Activated gamma-delta T cell treated with Interleukin-2 at 50 U/mL for 16 hours (primary cell): ENCODE data around the gene TEAD2.
A peak's percentile ranks its signal among the peaks of the same experiment; 100 is the strongest.
"Not testable (repeated sequence)": the region's sequence is repeated elsewhere in the genome, so short reads cannot be mapped to it uniquely, and the experiment has no call there.

Experiments used
- DNase-seq: peaks from one replicate; pipeline ENCODE4 v3.0.0-alpha.2; 2020

Gene TEAD2

DNA sequence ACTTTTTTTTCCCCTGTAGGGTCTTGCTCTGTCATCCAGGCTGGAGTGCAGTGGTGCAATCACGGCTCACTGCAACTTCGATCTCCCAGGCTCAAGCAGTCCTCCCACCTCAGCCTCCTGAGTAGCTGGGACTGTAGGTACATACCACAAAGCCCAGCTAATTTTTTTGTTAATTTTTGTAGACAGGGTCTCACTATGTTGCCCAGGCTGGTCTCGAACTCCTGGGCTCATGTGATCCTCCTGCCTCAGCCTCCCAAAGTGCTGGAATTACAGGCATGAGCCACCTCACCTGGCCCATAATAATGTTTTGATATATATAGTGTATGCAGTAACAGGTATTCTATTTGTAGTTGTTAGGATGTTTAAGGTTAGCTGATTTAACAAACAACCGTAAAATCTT, 31.0 kb downstream of the TEAD2 start:
- DNase-seq = not testable (repeated sequence)

DNA sequence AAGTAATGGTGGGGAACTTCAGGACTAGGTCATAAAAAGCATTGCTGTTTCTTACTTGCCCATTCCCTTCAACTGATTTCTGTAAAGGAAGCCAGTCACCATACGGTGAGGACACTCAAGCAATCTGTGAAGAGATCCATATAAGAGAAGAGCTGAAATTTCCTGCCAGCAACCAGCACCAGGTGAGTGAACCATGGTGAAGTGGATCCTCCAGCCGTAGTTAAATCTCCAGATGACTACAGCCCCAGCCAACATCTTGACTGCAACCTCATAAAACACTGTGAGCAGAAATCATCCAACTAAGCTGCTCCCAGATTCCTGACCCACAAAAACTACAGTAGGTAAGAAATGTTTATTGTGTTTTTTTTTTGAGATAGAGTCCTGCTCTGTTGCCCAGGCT, 33.5 kb downstream of the TEAD2 start:
- no peak for DNase-seq

DNA sequence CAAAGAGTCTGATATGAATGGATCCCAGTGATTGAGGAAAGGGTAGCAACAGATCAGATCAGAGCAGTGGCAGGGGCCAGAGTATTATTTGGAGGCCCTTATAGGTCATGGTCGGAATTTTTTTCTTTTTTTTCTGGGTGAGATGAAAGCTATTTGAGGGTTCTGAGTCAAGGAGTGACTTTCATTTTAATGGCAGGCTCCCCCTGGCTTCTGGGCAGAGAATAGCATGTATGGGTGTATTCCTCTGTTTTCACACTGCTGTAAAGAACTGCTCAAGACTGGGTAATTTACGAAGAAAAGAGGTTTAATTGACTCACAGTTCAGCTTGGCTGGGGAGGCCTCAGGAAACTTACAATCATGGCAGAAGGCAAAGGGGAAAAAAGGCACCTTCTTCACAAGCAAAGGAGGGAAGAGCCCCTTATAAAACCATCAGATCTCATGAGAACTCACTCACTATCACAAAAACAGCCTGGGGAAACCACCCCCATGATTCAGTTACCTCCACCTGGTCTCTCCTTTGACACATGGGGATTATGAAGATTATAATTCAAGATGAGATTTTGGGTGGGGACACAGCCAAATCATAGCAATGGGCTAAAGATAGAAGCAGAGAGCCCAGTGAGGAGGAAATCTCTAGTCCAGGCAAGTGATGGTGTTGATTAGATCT, 34.2 kb downstream of the TEAD2 start:
- DNase-seq = peak; percentile 39

DNA sequence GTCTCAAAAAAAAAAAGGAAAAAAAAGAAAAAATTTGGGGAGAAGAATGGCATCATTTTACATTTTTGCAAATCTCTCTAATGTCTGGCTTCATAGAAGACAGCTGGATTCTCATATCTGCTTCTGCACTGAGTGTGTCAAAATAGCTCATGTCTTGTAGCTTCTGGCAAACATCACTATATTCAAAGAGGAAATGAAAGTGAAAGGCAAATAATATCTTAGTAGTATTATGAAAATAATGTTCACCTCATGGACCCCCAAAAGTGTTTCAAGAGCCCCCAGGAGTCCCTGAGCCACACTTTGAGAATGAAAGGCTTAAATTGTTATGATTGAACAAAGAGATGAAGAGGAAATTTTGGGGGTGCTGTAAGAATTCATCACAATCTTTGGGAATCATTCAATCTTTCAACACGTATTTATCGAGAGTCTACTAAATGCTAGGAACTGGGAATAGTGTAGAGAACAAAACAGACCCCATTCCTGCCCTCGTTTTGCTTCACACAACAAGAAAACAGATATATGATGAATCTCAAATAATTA, 36.0 kb downstream of the TEAD2 start:
- no peak for DNase-seq

DNA sequence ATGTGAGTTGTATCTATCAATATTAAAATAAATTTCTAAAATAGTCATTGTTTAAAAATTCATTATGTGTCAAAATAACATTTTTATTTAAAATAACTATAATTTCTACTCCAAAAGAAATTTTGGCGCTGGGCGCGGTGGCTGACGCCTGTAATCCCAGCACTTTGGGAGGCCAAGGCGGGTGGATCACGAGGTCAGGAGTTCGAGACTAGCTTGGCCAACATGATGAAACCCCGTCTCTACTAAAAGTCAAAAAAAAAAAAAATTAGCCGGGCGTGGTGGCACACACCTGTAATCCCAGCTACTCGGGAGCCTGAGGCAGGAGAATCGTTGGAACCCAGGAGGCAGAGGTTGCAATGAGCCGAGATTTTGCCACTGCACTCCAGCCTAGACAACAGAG, 36.5 kb downstream of the TEAD2 start:
- not testable (repeated sequence) for DNase-seq

DNA sequence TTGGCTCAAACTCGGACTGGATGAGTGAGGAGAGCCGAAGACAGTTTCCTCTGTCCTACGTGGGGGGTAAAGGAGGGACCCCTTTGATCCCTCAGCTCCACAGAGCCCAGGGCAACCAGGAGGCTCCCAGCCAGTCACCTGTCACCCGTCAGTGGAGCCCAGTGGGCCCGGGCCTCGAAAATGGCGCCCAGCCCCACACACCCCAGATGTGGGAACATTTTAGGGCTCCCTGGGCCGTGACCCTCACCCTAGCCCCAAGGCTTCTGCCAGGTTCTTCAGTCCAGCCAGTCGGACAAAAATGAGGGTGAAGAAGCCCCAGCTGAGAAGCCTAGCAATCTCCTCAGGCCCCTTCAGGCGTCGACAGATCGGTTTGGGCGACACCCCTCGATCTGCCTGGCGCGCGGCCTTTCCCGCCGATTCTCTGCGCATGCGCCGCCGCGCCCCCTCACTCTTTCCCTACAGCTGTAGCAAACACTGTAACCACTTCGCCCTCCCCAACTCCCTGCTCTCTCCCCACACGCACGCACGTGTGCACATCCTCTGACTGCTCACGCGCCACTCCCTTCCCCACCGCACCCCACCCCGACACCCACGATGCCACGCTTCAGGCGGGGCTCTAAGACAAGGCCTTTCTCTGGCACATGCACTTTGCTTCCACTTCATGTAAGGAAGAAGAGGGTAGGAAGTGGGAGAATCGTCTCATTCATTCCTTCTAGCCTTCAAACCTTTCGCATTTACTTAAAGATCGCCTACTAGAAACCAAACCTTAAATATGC, 37.2 kb downstream of the TEAD2 start, which contains the start of gene SLC6A16:
TSS of gene SLC6A16 (minus strand) at position 391 of the 776 bp plus-strand sequence. CDS start 13,844 bp downstream, outside the sequence.
- no peak for DNase-seq

DNA sequence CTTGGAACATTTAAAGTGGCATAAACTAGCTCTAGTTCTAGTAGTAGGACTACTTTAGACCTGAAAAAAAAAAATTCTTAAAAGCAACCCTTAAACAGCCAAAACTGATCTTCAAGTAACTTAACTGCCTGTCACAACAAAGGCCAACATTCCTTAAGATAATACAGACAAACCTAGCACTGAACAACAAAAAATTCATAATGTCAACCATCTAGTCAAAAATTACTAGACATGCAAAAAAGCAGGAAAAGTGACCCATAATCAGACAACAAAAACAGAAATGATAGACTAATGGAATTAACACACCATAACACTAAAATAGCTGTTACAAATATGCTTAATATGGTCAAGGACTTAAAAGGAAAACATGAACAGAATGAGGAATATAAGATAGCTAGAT, 43.9 kb downstream of the TEAD2 start:
- DNase-seq = no peak

DNA sequence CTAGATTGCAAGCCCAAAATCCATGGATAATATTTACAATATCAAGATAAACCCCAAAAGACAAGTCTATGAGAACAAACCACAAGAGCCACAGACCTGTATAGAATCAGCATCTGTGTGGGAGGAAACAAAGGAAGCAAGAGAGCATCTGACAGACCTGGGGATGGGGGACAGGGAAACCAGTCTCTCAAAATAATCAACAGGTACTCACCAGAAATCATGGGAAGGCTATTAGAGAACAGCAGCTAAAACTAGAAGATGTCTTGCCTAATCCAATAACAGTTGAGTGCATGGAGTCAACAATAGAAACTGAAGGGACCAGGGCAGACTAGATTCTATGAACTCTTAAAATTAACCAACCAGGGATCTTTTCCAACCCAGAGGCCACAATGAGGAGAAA, 45.9 kb downstream of the TEAD2 start:
- no peak for DNase-seq

DNA sequence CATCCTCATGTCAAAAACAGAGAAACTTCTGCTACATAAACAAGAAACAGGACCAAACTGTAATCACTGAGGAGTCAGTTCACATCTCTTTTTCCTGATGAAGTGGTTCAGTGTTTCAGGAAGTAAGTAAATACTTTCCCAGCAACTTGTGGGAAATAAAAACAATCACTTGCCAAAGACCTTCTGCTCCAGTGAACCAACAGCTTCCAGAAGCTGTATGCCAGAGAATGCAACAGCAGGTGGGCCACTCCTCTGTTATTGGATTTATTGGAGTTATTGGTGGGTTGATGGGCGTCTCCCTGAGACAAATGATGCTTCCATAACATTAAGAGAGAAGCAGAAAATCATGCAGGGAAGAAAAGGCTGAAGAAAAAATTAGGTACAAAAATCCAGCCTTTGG, 47.1 kb downstream of the TEAD2 start:
- no peak for DNase-seq

DNA sequence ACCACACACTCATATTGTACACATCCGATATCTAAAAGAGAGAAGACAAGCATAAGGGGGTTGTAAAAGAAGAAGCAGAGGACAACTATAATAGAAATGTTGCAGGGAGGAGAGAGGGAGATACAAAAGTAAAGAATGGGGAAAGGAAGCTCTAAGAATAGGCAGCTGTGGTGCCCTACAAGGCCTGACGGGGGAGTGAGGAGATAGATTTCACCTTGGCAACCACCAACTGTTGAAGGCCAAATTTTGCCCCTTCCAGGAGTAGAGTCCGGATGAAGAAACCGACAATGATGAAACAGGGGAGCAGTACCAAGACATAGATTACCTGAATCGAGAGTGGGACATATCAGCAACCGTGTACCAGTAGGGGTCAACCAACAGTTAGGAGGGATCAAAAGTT, 53.1 kb downstream of the TEAD2 start:
- DNase-seq = no peak

DNA sequence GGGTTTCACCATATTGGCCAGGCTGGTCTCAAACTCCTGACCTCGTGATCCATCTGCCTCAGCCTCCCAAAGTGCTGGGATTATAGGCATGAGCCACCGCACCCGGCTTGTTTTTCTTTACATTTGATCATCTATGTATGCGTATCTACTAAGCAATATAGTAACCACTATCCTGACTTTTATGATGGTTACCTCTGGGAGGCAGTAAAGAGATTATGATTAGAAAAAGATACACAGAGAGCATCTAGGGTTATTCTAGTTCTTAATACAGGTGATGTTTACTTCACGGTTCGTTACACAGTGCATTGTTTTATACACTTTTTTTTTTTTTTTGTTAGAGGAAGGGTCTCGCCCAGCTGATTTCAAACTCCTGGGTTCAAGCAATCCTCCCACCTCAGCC, 55.5 kb downstream of the TEAD2 start:
- DNase-seq = not testable (repeated sequence)

DNA sequence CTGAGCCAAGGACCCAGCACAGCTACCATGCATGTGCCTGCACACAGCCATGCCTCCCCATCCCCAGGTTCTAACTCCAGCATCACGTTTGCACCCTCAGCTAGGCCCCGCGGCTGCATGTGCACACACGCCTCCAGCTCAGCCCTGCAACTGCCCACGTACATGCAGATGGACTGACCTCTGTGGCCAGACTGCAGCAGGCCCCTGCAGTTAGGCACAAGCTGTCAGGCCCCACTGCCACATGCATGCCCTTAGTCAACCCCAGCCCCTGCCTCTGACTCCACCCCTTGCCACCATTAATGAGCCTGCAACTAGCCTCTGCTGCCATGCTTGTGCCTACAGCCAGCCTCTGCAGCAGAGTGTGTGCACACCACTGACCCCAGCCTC, 60.4 kb downstream of the TEAD2 start:
- no peak for DNase-seq

DNA sequence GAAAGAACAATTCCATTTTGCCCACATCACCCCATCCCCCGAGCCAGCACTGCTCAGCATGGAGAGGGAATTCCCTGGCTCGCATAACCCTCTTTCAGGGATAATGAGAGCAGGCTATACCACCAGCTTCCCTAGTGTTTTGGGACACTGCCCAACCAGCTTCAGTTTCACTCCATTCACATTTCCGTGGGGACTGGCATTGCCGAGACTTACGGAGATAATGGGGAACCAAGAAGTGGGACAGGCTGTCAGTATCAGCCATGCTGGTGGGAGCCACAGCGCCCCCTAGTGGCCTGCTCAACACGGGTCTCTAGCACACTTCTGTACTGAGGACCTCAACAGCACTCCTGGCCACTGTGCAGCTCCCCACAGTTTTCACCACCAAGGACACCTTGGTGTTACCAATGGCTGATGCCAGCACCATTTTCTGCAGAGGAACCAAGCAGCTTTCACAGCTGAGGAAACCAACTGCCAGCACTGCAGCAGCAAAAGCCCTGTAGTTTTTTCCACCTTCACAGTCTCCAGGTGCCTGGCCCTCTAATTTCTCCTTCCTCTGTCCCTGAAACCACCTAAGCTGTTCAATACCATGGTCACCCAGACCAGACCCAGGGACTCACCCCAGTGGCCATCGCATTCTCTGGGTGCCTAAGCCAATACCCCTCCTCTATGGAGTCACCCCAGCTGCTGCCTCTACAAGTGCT, 60.9 kb downstream of the TEAD2 start:
- peak; percentile 79 for DNase-seq

DNA sequence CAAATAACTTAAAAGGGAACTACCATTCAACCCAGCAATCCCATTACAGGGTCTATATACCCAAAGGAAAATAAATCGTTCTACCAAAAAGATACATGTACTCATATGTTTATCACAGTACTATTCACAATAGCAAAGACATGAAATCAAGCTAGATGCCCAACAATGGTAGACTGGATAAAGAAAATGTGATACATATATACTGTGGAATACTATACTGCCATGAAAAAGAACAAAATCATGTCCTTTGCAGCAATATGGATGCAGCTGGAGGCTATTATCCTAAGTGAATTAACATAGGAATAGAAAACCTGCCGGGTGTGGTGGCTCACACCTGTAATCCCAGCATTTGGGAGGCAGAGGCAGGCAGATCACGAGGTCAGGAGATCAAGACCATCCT, 63.6 kb downstream of the TEAD2 start:
- not testable (repeated sequence) for DNase-seq

DNA sequence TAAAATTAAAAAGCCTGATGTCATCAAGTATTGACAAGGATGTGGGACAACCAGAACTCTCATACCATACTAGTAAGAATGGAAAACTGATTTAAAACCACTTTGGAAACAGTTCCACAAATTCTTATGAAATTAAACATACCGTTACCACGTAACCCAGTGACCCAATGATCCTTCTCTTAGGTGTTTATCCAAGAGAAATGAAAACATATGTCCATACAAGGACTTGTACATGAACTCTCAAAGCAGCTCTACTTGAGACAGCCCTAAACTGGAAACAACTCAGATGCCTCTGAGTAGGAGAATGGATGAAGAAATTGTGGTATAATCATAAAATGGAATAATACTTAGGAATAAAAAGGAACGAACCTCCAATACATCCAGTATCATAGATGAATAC, 64.8 kb downstream of the TEAD2 start:
- no peak for DNase-seq

DNA sequence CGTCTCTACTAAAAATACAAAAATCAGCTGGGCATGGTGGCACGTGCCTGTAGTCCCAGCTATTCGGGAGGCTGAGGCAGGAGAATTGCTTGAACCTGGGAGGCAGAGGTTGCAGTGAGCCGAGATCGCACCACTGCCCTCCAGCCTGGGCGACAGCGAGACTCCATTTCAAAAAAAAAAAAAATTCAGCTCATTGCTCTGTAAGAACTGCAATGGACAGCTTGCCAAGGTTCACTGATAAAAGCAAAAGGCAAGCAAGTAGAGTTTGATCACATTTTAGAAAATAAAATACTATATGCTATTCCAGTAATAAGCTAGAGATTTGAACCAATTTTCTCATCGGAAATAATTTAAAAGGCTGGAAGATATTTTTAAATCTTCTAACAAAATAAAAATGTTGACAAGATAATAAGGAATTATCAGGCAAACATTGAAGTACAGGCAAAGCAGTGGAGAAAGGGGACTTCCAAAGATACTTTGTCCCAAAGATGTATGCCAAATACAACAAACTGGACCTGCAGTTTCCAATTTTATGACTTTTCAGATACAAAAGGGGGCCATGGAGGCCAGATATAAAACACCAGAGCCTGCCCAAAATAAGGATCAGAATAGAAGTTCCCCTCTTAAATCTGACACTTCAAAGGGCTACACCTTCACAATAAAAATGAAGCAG, 66.9 kb downstream of the TEAD2 start:
- DNase-seq = no peak

DNA sequence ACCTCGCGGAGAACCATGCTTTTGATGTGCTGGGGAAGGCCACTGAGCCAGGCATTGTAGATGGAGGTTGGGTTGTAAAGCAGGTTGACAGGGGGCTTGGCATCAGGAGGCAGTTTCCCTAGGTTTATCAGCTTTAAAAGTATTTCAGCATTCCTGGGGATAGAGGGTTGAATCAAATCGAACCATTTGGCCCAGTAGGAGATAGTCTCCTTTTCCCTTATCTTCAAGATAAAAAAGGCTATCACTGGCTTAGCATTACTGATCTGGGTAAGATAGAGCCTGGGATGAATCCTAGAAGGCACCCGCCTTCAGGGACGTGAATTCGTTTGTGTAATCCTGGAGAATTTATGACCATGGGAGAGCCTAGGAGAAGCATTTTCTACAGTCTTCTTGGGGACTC, 67.8 kb downstream of the TEAD2 start:
- no peak for DNase-seq
